CD4-positive, alpha-beta T cell (primary cell): ENCODE results near the gene CFAP61. TPM values are rescaled to one million over a fixed set of nuclear protein-coding genes. Genes with fewer than 3 reads are reported as not detected.

Experiments used
- ATAC-seq: fragments of 200-7000 bp; cut with Tn5 transposase; one replicate; pipeline ENCODE4 v1.10.0; 2022; ENCODE audit warnings: mild to moderate bottlenecking; ENCODE audit not compliant: poor library complexity
- CTCF ChIA-PET: fragments of 350-600 bp; sonication (Branson Sonifier 250); formaldehyde crosslinking; loops from one replicate; lab custom pipeline; 2021; ENCODE audit warnings: antibody characterized with exemption, inconsistent platforms; lab: Charles Lee
- POLR2A ChIA-PET: fragments of 350-600 bp; sonication (Branson Sonifier 250); formaldehyde crosslinking; loops from one replicate; lab custom pipeline; 2021; ENCODE audit warnings: antibody characterized with exemption, inconsistent platforms; lab: Charles Lee
- DNase-seq, 14 experiments: peaks; one replicate each; pipeline ENCODE4 v3.0.0-alpha.2; 2013 to 2020; ENCODE audit warnings: mixed read lengths in 2 of 14
- H3K27ac ChIP-seq, 2 donors: one replicate each; pipeline versions ENCODE4 v1.5.1 to v1.7.0; 2013; ENCODE audit warnings: low read length in 2 of 2, low read depth in 1 of 2, mild to moderate bottlenecking in 1 of 2
- H3K27me3 ChIP-seq, 2 experiments: 1 replicate in 1 of 2; 2 replicates in 1 of 2; pipeline versions ENCODE4 v1.6.1 to v1.7.0; 2013; ENCODE audit warnings: low read length in 2 of 2, control low read depth in 1 of 2, mild to moderate bottlenecking in 1 of 2, moderate library complexity in 1 of 2; ENCODE audit not compliant: insufficient read depth in 2 of 2, control insufficient read depth in 1 of 2
- H3K36me3 ChIP-seq: one replicate; pipeline ENCODE4 v1.6.1; 2013; ENCODE audit warnings: low read length, control low read depth; ENCODE audit not compliant: insufficient read depth
- H3K4me1 ChIP-seq: one replicate; pipeline ENCODE4 v1.6.1; 2013; ENCODE audit warnings: low read length, control low read depth; ENCODE audit not compliant: insufficient read depth
- H3K4me3 ChIP-seq: one replicate; pipeline ENCODE4 v1.5.1; 2013; ENCODE audit warnings: mild to moderate bottlenecking, low read length, moderate library complexity
- H3K9me3 ChIP-seq, 2 experiments: 1 replicate in 1 of 2; 2 replicates in 1 of 2; pipeline versions ENCODE4 v1.6.1 to v1.7.0; 2013; ENCODE audit warnings: low read length in 2 of 2, mild to moderate bottlenecking in 2 of 2, control low read depth in 1 of 2, moderate library complexity in 1 of 2; ENCODE audit not compliant: control insufficient read depth in 1 of 2, insufficient read depth in 1 of 2
- H3K27ac Mint-ChIP-seq: one replicate; pipeline ENCODE4 v1.8.0; 2020; ENCODE audit warnings: mixed read lengths
- H3K27me3 Mint-ChIP-seq: one replicate; pipeline ENCODE4 v1.8.0; 2021; ENCODE audit warnings: mixed read lengths
- H3K36me3 Mint-ChIP-seq: one replicate; pipeline ENCODE4 v1.8.0; 2021; ENCODE audit warnings: low read depth, mixed read lengths
- H3K4me1 Mint-ChIP-seq: one replicate; pipeline ENCODE4 v1.8.0; 2021; ENCODE audit warnings: low read depth, mixed read lengths
- H3K4me3 Mint-ChIP-seq: one replicate; pipeline ENCODE4 v1.8.0; 2020; ENCODE audit warnings: mild to moderate bottlenecking, mixed read lengths
- H3K9me3 Mint-ChIP-seq: one replicate; pipeline ENCODE4 v1.8.0; 2020; ENCODE audit warnings: mixed read lengths
- CTCF ChIP-seq: fragments of 200-600 bp; IDR thresholded peaks from one replicate; pipeline ENCODE4 v1.8.0; 2022; ENCODE audit warnings: antibody characterized with exemption, mild to moderate bottlenecking
- intact Hi-C, 2 experiments: fragments of 100-400 bp; cut with DNase I in 1 of 2; cut with micrococcal nuclease in 1 of 2; formaldehyde crosslinking; loops; one replicate each; pipeline versions ENCODE4 v1.15.1 to v1.9.0; 2023 to 2025; cut with DNase I, micrococcal nuclease
- total RNA-seq, 174 experiments: library from RNA in 2 of 174; stranded (reverse) in 2 of 174; gene quantifications; one replicate each; pipeline ENCODE4 v1.2.3 and lab custom pipeline; 2021 to 2026

The CFAP61 gene
- total RNA-seq, 2 experiments from 2014 or later: not detected

DNA sequence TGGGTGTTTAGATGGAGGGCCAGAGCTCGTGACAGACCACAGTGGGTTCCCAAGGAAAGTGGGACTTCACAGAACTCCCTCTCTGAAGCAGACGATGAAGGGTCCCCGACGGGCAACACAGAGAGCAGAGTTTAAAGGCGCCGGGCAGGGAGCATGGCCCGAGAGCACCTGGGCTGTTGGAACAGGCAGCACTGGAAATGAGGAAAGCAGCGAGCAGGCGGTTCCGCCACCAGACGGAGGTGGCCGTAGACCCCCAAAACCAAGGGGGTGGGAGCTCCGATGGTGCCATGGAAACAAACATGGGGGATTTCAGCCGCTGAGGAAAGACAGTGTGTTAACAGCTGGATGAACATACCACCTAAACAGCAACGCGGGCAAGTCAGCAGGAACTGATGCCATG lies 288.1 kb downstream of the CFAP61 start:
- H3K4me3 Mint-ChIP-seq: no peak overlapping the region
- H3K27ac ChIP-seq: no peak overlapping the region
- no peaks in the 10 kb centered on the region for H3K9me3 Mint-ChIP-seq
- no peak overlapping the region for H3K4me3 ChIP-seq
- no peak for DNase-seq
- H3K27ac Mint-ChIP-seq: no peak overlapping the region
- no peak for ATAC-seq
- H3K36me3 Mint-ChIP-seq: no peaks in the 10 kb centered on the region
- no peaks in the 10 kb centered on the region for H3K36me3 ChIP-seq
- CTCF ChIA-PET: no interaction called here
- TF ChIP-seq CTCF: no peak
- POLR2A ChIA-PET: no interaction called here
- intact Hi-C loops: no loop called here
- peaks cover 0 to 4% of the 10 kb centered on the region in 2 experiments for H3K27me3 ChIP-seq
- H3K4me1 Mint-ChIP-seq: no peaks in the 10 kb centered on the region
- peaks cover 13% of the 10 kb centered on the region for H3K27me3 Mint-ChIP-seq
- H3K4me1 ChIP-seq: no peaks in the 10 kb centered on the region
- no peaks in the 10 kb centered on the region for H3K9me3 ChIP-seq

DNA sequence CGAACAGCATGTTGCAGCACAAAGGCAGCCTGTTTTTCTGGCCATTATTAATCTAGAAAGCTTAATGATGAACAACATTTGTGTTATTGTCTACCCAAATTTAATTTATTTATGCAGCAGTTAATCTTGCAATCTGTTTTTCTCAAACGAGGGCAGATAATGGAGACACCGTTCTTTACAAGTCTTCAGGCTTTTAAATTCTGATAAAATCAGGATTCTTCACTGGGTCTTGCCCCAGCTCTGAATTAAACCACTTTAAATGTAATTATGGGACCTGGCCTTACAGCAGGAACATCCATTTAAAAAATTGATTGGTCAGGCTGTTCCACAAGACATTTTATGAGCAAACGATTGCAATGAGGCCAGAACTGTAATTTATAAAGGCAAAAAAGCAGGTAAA lies 289.0 kb downstream of the CFAP61 start:
- H3K27ac Mint-ChIP-seq: no peak overlapping the region
- POLR2A ChIA-PET: no interaction called here

GRCh38 chr20:20342066-20342465 lies 289.7 kb downstream of the CFAP61 start:
- Histone ChIP-seq H3K27me3 (peaks cover 0 to 4% of the 10 kb centered on the region in 2 experiments), H3K36me3 (no peaks in the 10 kb centered on the region), H3K27ac (no peak overlapping the region), H3K9me3 (no peaks in the 10 kb centered on the region), H3K4me1 (no peaks in the 10 kb centered on the region), H3K4me3 (no peak overlapping the region)
- ATAC-seq (no peak), DNase-seq (no peak)
- Mint-ChIP-seq H3K36me3 (no peaks in the 10 kb centered on the region), H3K4me3 (no peak overlapping the region), H3K9me3 (no peaks in the 10 kb centered on the region), H3K27me3 (peaks cover 13% of the 10 kb centered on the region), H3K4me1 (no peaks in the 10 kb centered on the region), H3K27ac (no peak overlapping the region)
- intact Hi-C loops: no loop called here
- TF ChIP-seq CTCF: no peak
- CTCF ChIA-PET: no interaction called here
- POLR2A ChIA-PET: no interaction called here

More for the DNA sequence above, 289.0 kb downstream of the CFAP61 start:
- intact Hi-C loops: no loop called here
- no peak overlapping the region for H3K4me3 ChIP-seq
- TF ChIP-seq CTCF: no peak
- DNase-seq (no peak), ATAC-seq (no peak)
- no peaks in the 10 kb centered on the region for H3K9me3 Mint-ChIP-seq
- H3K36me3 Mint-ChIP-seq: no peaks in the 10 kb centered on the region
- H3K4me3 Mint-ChIP-seq: no peak overlapping the region
- no peaks in the 10 kb centered on the region for H3K4me1 Mint-ChIP-seq
- no peaks in the 10 kb centered on the region for H3K36me3 ChIP-seq
- peaks cover 0 to 4% of the 10 kb centered on the region in 2 experiments for H3K27me3 ChIP-seq
- no peaks in the 10 kb centered on the region for H3K9me3 ChIP-seq
- CTCF ChIA-PET: no interaction called here
- H3K4me1 ChIP-seq: no peaks in the 10 kb centered on the region
- H3K27me3 Mint-ChIP-seq: peaks cover 13% of the 10 kb centered on the region
- no peak overlapping the region for H3K27ac ChIP-seq
